ENCODE measurements around the gene CDC14A. TPM values are rescaled to one million over a fixed set of nuclear protein-coding genes. Genes with fewer than 3 reads are reported as not detected.

The CDC14A gene
- total and polyA plus RNA-seq, 2 donors (not counting 3 experiments of a cell fraction or from before 2014, with no cell fraction given): 3.4 to 13.9 TPM

GRCh38 chr1:100441146-100441545 is 88.8 kb downstream of the CDC14A start:
- no peak for TF ChIP-seq CTCF (IDR thresholded peaks at IDR 0.05; ENCODE audit: extremely low read depth in 1 of 2, insufficient read depth in 1 of 2, low read depth in 1 of 2, low read length in 2 of 2)
- TF ChIP-seq, protein P1, sequence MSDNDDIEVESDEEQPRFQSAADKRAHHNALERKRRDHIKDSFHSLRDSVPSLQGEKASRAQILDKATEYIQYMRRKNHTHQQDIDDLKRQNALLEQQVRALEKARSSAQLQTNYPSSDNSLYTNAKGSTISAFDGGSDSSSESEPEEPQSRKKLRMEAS (IDR thresholded peaks at IDR 0.05; ENCODE audit: insufficient read depth, insufficient read length): no peak
- TF ChIP-seq POLR2A (IDR thresholded peaks at IDR 0.05; ENCODE audit: low read depth, low read length): no peak
- TF ChIP-seq GATA2 (IDR thresholded peaks at IDR 0.05; ENCODE audit: insufficient read depth, insufficient read length, low read depth, low read length): no peak
- TF ChIP-seq EZH2 (IDR thresholded peaks at IDR 0.05; ENCODE audit: borderline replicate concordance, low read depth, low read length, severe bottlenecking): no peak
- TF ChIP-seq FOS (IDR thresholded peaks at IDR 0.05; ENCODE audit: borderline replicate concordance, insufficient read depth, low read length): no peak
- no peak for TF ChIP-seq MYC (IDR thresholded peaks at IDR 0.05; ENCODE audit: low read depth, low read length)
- TF ChIP-seq POLR2AphosphoS5 (IDR thresholded peaks at IDR 0.05; ENCODE audit: insufficient read depth, low read depth, low read length): no peak
- no peak for DNase-seq (ENCODE audit: low read depth, low spot score)
- Histone ChIP-seq H2AFZ (ENCODE audit: low read depth, low read length) (no peak overlapping the region), H3K9me3 (replicated peaks; ENCODE audit: control insufficient read depth, insufficient read depth, low read length) (no peaks in the 10 kb centered on the region), H4K20me1 (replicated peaks; ENCODE audit: control insufficient read depth, extremely low read depth, insufficient read depth, low read length) (no peaks in the 10 kb centered on the region), H3K79me2 (ENCODE audit: control insufficient read depth, insufficient read depth, low read length) (no peaks in the 10 kb centered on the region), H3K4me2 (ENCODE audit: insufficient read depth, low read length) (no peak overlapping the region), H3K27me3 (ENCODE audit: control insufficient read depth in 2 of 2, insufficient read depth in 2 of 2, low read length in 2 of 2) (no peaks in the 10 kb centered on the region), H3K4me1 (ENCODE audit: control insufficient read depth, extremely low read depth, insufficient read depth, low read length) (peaks cover 38% of the 10 kb centered on the region), H3K27ac (ENCODE audit: insufficient read depth, low read depth, low read length) (no peak overlapping the region), H3K4me3 (replicated peaks in 1 of 3; ENCODE audit: insufficient read depth in 1 of 3, low read depth in 1 of 3, low read length in 3 of 3) (no peak overlapping the region), H3K36me3 (ENCODE audit: control insufficient read depth in 2 of 2, extremely low read depth in 1 of 2, insufficient read depth in 2 of 2, low read length in 2 of 2) (no peaks in the 10 kb centered on the region), H3K9me1 (replicated peaks; ENCODE audit: control insufficient read depth, extremely low read depth, insufficient read depth, low read length) (no peaks in the 10 kb centered on the region), H3K9ac (replicated peaks; ENCODE audit: extremely low read depth, insufficient read depth, low read length) (no peak overlapping the region)
- no peak for FAIRE-seq
- no TSS peak for BruUV-seq (replicated peaks)
- dilution Hi-C loops (cut with MboI; ENCODE audit: extremely low pct_ligation_motif_present, low sequenced_read_pairs): no loop called here
- intact Hi-C loops (cut with micrococcal nuclease): no loop called here
- ChIA-PET CTCF (interaction anchor here (1.9 to 2.5 kb wide), 2 partner anchors 10 to 14 kb away, joined by 7 to 10 read pairs; no protein-coding TSS in a partner anchor), POLR2A (no interaction called here)

All from endothelial cell of umbilical vein (primary cell).